ENCODE results near the gene GLCCI1. TPM values are rescaled to one million over a fixed set of nuclear protein-coding genes. Genes with fewer than 3 reads are reported as not detected.

GLCCI1 gene
- polyA plus RNA-seq, 1 donor (not counting 4 experiments of a cell fraction or from before 2014, with no cell fraction given), result 3.4 TPM

DNA sequence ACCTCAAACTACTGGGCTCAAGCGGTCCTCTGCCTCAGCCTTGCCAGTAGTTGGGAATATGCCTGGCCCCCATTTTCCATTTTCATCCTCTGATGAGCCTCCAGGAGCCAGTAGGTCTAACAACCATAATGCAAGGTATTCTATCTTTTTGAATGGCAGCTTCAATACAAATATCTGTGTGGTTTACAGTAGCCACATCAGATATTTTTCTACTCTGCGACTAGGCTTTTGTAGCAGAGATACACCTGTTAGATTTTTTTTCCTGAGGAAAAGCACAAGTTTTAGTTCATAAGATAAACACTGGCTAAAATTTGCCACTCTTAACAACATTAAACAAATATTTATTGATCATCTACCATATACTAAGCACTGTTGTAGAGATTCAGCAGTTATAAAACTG, 3.9 kb upstream of the GLCCI1 start:
- Histone ChIP-seq H3K79me2 (ENCODE audit: control insufficient read depth, insufficient read depth, low read length) (no peaks in the 10 kb centered on the region), H3K4me3 (ENCODE audit: control insufficient read depth in 2 of 3, extremely low read depth in 1 of 3, insufficient read depth in 2 of 3, low read depth in 1 of 3, low read length in 3 of 3) (no peak overlapping the region), H3K36me3 (ENCODE audit: control insufficient read depth in 2 of 2, extremely low read depth in 1 of 2, insufficient read depth in 2 of 2, low read length in 2 of 2) (no peaks in the 10 kb centered on the region), H3K9me1 (ENCODE audit: control insufficient read depth, extremely low read depth, insufficient read depth, low read length) (no peaks in the 10 kb centered on the region), H4K20me1 (ENCODE audit: control insufficient read depth, extremely low read depth, insufficient read depth, low read length) (no peaks in the 10 kb centered on the region), H3K27me3 (ENCODE audit: control insufficient read depth, extremely low read depth, insufficient read depth, low read length) (no peaks in the 10 kb centered on the region), H3K9ac (ENCODE audit: control insufficient read depth, extremely low read depth, insufficient read depth, low read length) (no peak overlapping the region), H2AFZ (ENCODE audit: control insufficient read depth, low read length) (no peak overlapping the region), H3K27ac (ENCODE audit: control insufficient read depth, insufficient read depth, low read length) (no peak overlapping the region), H3K4me2 (ENCODE audit: control insufficient read depth, extremely low read depth, insufficient read depth, low read depth, low read length) (no peak overlapping the region), H3K9me3 (ENCODE audit: control insufficient read depth, low read depth, low read length) (no peaks in the 10 kb centered on the region), H3K4me1 (ENCODE audit: control insufficient read depth, extremely low read depth, insufficient read depth, low read length) (peaks cover 3% of the 10 kb centered on the region)
- DNase-seq (ENCODE audit: low read depth, low spot score), result no peak
- dilution Hi-C loops (cut with MboI; ENCODE audit: extremely low pct_ligation_motif_present, low sequenced_read_pairs), result no loop called here
- no peak for FAIRE-seq
- TF ChIP-seq EZH2 (IDR thresholded peaks at IDR 0.05; ENCODE audit: low read length), result no peak
- TF ChIP-seq, protein P1, sequence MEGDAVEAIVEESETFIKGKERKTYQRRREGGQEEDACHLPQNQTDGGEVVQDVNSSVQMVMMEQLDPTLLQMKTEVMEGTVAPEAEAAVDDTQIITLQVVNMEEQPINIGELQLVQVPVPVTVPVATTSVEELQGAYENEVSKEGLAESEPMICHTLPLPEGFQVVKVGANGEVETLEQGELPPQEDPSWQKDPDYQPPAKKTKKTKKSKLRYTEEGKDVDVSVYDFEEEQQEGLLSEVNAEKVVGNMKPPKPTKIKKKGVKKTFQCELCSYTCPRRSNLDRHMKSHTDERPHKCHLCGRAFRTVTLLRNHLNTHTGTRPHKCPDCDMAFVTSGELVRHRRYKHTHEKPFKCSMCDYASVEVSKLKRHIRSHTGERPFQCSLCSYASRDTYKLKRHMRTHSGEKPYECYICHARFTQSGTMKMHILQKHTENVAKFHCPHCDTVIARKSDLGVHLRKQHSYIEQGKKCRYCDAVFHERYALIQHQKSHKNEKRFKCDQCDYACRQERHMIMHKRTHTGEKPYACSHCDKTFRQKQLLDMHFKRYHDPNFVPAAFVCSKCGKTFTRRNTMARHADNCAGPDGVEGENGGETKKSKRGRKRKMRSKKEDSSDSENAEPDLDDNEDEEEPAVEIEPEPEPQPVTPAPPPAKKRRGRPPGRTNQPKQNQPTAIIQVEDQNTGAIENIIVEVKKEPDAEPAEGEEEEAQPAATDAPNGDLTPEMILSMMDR (optimal IDR thresholded peaks at IDR 0.05 in 1 of 3, IDR thresholded peaks at IDR 0.05 in 1 of 3, conservative IDR thresholded peaks at IDR 0.05 in 1 of 3; ENCODE audit: extremely low read depth in 1 of 3, insufficient read depth in 2 of 3, low read length in 3 of 3), result no peak

DNA sequence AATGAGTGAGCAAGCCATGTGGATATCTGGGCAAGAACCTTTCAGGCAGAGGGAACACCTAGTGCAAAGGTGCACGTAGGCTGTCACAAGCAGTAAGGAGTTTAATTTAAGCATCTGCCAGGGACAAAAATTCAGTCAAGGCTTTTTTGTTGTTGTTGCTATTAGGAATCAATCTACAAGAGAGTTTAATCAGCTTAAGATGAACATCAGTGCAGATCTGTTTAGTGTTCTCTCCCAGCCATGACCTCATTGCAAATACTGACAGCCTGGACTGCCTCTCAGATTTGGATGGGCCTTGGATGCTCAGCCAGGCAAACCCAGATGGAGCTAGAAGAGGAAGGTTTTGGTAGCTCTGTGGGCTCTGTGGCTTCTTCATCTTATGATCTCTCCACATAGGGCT, 3.3 kb upstream of the GLCCI1 start:
- Histone ChIP-seq H3K9me3 (ENCODE audit: control insufficient read depth, low read depth, low read length) (no peaks in the 10 kb centered on the region), H2AFZ (ENCODE audit: control insufficient read depth, low read length) (no peak overlapping the region), H4K20me1 (ENCODE audit: control insufficient read depth, extremely low read depth, insufficient read depth, low read length) (no peaks in the 10 kb centered on the region), H3K36me3 (ENCODE audit: control insufficient read depth in 2 of 2, extremely low read depth in 1 of 2, insufficient read depth in 2 of 2, low read length in 2 of 2) (no peaks in the 10 kb centered on the region), H3K27me3 (ENCODE audit: control insufficient read depth, extremely low read depth, insufficient read depth, low read length) (no peaks in the 10 kb centered on the region), H3K4me3 (ENCODE audit: control insufficient read depth in 2 of 3, extremely low read depth in 1 of 3, insufficient read depth in 2 of 3, low read depth in 1 of 3, low read length in 3 of 3) (no peak overlapping the region), H3K4me2 (ENCODE audit: control insufficient read depth, extremely low read depth, insufficient read depth, low read depth, low read length) (no peak overlapping the region), H3K9me1 (ENCODE audit: control insufficient read depth, extremely low read depth, insufficient read depth, low read length) (no peaks in the 10 kb centered on the region), H3K27ac (ENCODE audit: control insufficient read depth, insufficient read depth, low read length) (no peak overlapping the region), H3K79me2 (ENCODE audit: control insufficient read depth, insufficient read depth, low read length) (no peaks in the 10 kb centered on the region), H3K9ac (ENCODE audit: control insufficient read depth, extremely low read depth, insufficient read depth, low read length) (no peak overlapping the region), H3K4me1 (ENCODE audit: control insufficient read depth, extremely low read depth, insufficient read depth, low read length) (peaks cover 3% of the 10 kb centered on the region)
- dilution Hi-C loops (cut with MboI; ENCODE audit: extremely low pct_ligation_motif_present, low sequenced_read_pairs), result no loop called here
- TF ChIP-seq, protein P1 (optimal IDR thresholded peaks at IDR 0.05 in 1 of 3, IDR thresholded peaks at IDR 0.05 in 1 of 3, conservative IDR thresholded peaks at IDR 0.05 in 1 of 3; ENCODE audit: extremely low read depth in 1 of 3, insufficient read depth in 2 of 3, low read length in 3 of 3), result no peak
- TF ChIP-seq EZH2 (IDR thresholded peaks at IDR 0.05; ENCODE audit: low read length), result no peak
- FAIRE-seq (no peak), DNase-seq (ENCODE audit: low read depth, low spot score) (no peak)

All from keratinocyte (primary cell).